PFSK-1 (cell line): Measurements from ENCODE around the gene PBX2.

Experiments
- POLR2AphosphoS5 ChIP-seq: IDR thresholded peaks from 2 replicates; pipeline ENCODE4 v1.6.1; 2012; ENCODE audit warnings: low read depth, mild to moderate bottlenecking, control low read depth, low read length, moderate library complexity
- REST ChIP-seq, 2 experiments: IDR thresholded peaks; 2 replicates each; pipeline versions ENCODE4 v1.6.1 to v1.8.0; 2011 to 2012; ENCODE audit warnings: low read depth in 2 of 2, low read length in 2 of 2, control low read depth in 1 of 2, inconsistent platforms in 1 of 2, mild to moderate bottlenecking in 1 of 2, moderate library complexity in 1 of 2; ENCODE audit not compliant: insufficient read depth in 1 of 2
- SIN3A ChIP-seq: IDR thresholded peaks from 2 replicates; pipeline ENCODE4 v1.6.1; 2012; ENCODE audit warnings: mild to moderate bottlenecking, low read length, moderate library complexity, borderline replicate concordance; ENCODE audit not compliant: insufficient read depth

- TF ChIP-seq POLR2AphosphoS5, result no peak
- TF ChIP-seq SIN3A, result no peak
- no peak for TF ChIP-seq REST (IDR thresholded peaks at IDR 0.05; ENCODE audit: insufficient read depth in 1 of 2, low read depth in 2 of 2, low read length in 2 of 2)
These were observed 8.0 kb downstream of the PBX2 start for GRCh38 chr6:32181915-32182529.
